C4-2B (cell line): ENCODE results near the gene TARS2.

Experiments used
- H3K27ac ChIP-seq: fragments of 450-650 bp; 2 replicates; pipeline ENCODE4 v1.5.1; 2017
- ZFX ChIP-seq: fragments of 450-650 bp; IDR thresholded peaks from 2 replicates; pipeline ENCODE4 v1.6.1; 2017
- TF ChIP-seq, protein P1 (sequence below): fragments of 450-650 bp; conservative IDR thresholded peaks from 2 replicates; pipeline ENCODE4 v1.5.1; 2017; ENCODE audit warnings: mild to moderate bottlenecking

Gene TARS2

DNA sequence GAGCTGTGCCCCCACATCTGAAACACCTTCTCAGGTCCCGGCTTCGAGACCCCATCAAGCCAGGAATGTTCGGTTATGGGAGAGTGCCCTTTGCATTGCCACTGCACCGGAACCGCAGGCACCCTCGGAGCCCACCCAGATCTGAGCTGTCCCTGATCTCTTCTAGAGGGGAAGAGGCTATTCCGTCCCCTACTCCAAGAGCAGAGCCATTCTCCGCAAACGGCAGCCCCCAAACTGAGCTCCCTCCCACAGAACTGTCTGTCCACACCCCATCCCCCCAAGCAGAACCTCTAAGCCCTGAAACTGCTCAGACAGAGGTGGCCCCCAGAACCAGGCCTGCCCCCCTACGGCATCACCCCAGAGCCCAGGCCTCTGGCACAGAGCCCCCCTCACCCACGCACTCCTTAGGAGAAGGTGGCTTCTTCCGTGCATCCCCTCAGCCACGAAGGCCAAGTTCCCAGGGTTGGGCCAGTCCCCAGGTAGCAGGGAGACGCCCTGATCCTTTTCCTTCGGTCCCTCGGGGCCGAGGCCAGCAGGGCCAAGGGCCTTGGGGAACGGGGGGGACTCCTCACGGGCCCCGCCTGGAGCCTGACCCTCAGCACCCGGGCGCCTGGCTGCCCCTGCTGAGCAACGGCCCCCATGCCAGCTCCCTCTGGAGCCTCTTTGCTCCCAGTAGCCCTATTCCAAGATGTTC, 66.3 kb downstream of the TARS2 start:
- TF ChIP-seq, protein P1, sequence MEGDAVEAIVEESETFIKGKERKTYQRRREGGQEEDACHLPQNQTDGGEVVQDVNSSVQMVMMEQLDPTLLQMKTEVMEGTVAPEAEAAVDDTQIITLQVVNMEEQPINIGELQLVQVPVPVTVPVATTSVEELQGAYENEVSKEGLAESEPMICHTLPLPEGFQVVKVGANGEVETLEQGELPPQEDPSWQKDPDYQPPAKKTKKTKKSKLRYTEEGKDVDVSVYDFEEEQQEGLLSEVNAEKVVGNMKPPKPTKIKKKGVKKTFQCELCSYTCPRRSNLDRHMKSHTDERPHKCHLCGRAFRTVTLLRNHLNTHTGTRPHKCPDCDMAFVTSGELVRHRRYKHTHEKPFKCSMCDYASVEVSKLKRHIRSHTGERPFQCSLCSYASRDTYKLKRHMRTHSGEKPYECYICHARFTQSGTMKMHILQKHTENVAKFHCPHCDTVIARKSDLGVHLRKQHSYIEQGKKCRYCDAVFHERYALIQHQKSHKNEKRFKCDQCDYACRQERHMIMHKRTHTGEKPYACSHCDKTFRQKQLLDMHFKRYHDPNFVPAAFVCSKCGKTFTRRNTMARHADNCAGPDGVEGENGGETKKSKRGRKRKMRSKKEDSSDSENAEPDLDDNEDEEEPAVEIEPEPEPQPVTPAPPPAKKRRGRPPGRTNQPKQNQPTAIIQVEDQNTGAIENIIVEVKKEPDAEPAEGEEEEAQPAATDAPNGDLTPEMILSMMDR: no peak
- no peak for TF ChIP-seq ZFX
- no peak overlapping the region for H3K27ac ChIP-seq

DNA sequence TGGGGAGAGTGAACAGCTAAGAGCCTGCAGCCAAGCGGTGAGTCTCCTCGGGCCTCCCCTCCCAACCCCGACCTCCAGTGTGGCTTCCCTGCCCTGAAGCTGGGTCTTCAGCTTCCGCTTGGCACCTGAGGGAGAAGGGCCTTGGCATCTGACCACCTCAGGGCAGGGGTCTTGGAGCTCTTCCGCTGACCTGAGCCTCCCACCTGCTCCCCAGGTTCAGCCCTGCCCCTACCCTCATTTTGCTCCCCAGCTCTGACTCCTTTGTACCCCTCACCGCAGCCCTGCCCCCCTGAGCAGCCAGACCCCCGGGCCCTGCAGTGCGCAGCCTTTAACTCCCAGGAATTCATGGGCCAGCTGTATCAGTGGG, 66.8 kb downstream of the TARS2 start:
- no peak overlapping the region for H3K27ac ChIP-seq
- TF ChIP-seq, protein P1: no peak
- no peak for TF ChIP-seq ZFX

DNA sequence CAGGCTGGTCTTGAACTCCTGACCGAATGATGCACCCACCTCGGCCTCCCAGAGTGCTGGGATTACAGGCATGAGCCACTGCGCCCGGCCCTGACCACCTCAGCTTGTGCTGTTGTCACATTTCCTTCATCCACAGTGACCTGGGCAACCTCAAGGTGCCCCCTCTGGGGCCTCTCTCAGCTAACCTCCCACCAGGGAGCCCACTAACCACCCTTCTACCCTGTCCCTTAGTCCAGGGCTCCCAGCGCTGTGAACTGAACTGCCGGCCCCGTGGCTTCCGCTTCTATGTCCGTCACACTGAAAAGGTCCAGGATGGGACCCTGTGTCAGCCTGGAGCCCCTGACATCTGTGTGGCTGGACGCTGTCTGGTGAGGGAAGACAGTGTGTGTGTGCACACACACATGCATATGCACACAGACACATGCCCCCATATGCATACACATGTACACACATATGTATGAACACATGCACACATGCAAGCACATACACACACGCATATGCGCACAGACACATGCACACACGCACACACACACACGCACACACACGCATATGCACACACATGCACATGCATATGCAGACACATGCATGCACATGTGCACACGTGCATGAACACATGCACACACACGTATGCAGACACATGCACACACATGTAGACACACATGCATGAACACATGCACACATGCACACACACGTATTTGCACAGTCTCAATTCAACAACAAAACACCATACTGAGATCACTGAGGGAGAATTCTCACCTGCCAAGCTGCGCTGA, 68.2 kb downstream of the TARS2 start:
- TF ChIP-seq, protein P1: no peak
- no peak for TF ChIP-seq ZFX
- no peak overlapping the region for H3K27ac ChIP-seq

DNA sequence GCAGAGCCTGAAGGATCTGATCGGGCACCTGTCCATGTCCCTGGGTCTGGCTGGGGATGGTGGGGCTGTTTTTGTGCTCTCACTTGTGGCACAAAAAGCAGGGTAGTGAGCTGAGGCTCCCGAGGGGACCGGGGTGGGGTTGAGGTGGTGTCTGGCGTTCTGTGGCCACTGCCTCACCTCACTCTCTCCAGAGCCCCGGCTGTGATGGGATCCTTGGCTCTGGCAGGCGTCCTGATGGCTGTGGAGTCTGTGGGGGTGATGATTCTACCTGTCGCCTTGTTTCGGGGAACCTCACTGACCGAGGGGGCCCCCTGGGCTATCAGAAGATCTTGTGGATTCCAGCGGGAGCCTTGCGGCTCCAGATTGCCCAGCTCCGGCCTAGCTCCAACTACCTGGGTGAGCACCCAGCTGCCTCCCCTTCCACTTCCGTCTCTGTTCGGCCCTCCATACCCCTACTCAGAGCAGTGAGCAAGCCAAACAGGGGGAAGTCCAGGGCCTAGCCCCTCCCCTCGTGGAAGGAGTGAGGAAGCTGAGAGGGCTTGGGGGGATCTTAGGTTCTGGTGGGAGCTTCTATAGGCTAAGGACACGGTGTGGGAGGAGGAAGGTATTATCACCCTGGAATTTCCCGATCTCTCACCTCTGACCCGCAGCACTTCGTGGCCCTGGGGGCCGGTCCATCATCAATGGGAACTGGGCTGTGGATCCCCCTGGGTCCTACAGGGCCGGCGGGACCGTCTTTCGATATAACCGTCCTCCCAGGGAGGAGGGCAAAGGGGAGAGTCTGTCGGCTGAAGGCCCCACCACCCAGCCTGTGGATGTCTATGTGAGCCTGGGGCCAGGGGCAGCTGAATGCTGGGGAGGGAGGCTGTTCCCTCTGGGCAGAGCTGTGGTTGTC, 69.0 kb downstream of the TARS2 start:
- no peak overlapping the region for H3K27ac ChIP-seq
- TF ChIP-seq ZFX: no peak
- TF ChIP-seq, protein P1: no peak

DNA sequence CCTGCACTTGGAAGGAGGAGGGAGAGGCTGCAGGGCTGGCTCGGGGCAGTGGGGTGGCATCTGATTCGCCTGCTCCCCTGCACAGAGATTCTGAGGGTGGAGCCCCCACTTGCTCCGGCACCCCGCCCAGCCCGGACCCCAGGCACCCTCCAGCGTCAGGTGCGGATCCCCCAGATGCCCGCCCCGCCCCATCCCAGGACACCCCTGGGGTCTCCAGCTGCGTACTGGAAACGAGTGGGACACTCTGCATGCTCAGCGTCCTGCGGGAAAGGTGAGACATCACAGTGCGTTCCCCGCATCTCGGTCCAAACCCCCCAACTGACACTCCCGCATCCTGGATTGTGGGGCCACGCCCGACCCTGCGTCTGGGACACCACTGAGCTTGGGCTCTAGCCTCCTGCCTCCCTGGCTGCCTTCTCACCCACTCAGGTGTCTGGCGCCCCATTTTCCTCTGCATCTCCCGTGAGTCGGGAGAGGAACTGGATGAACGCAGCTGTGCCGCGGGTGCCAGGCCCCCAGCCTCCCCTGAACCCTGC, 69.9 kb downstream of the TARS2 start:
- TF ChIP-seq ZFX: no peak
- TF ChIP-seq, protein P1: no peak
- no peak overlapping the region for H3K27ac ChIP-seq
